A673 (cell line): ENCODE measurements around the gene C4A. TPM values are rescaled to one million over a fixed set of nuclear protein-coding genes. Genes with fewer than 3 reads are reported as not detected.
"Not testable (repeated sequence)": the region's sequence is repeated elsewhere in the genome, so short reads cannot be mapped to it uniquely, and the experiment has no call there.

Source experiments
- BruUV-seq: library from RNA; stranded (reverse); fragments of 400-500 nt; replicated peaks from 2 replicates; lab custom pipeline; 2021; lab: Mats Ljungman, UMichigan
- CTCF ChIA-PET: fragments of 300-600 bp; sonication (Branson Sonifier 250); formaldehyde crosslinking; loops from one replicate; lab custom pipeline; 2022; ENCODE audit warnings: antibody characterized with exemption; lab: Charles Lee
- POLR2A ChIA-PET: fragments of 300-600 bp; sonication (Branson Sonifier 250); formaldehyde crosslinking; loops from one replicate; lab custom pipeline; 2022; ENCODE audit warnings: antibody characterized with exemption; ENCODE audit not compliant: low non-redundant PET; lab: Charles Lee
- DNase-seq: peaks from one replicate; pipeline ENCODE4 v3.0.0-alpha.2; 2015; ENCODE audit warnings: low spot score
- H3K27ac ChIP-seq: fragments of 200-600 bp; sonication (generic); 2 replicates; pipeline ENCODE4 v1.5.1; 2016; ENCODE audit warnings: mixed run types, low read depth, mild to moderate bottlenecking, mixed read lengths, antibody characterized with exemption, low read length; ENCODE audit not compliant: poor library complexity, severe bottlenecking
- H3K27me3 ChIP-seq: fragments of 200-600 bp; sonication (generic); replicated peaks from 2 replicates; pipeline ENCODE4 v1.6.1; 2017; ENCODE audit warnings: mixed run types, low read depth, mild to moderate bottlenecking, mixed read lengths, antibody characterized with exemption, low read length; ENCODE audit not compliant: insufficient read depth, poor library complexity
- H3K36me3 ChIP-seq: fragments of 200-600 bp; sonication (generic); 2 replicates; pipeline ENCODE4 v1.6.1; 2016; ENCODE audit warnings: mixed run types, mild to moderate bottlenecking, mixed read lengths, antibody characterized with exemption, low read length; ENCODE audit not compliant: insufficient read depth, poor library complexity, severe bottlenecking
- H3K4me1 ChIP-seq: fragments of 200-600 bp; sonication (generic); 2 replicates; pipeline ENCODE4 v1.6.1; 2017; ENCODE audit warnings: mixed run types, mild to moderate bottlenecking, mixed read lengths, antibody characterized with exemption, low read length; ENCODE audit not compliant: insufficient read depth, poor library complexity, severe bottlenecking
- H3K4me3 ChIP-seq: fragments of 200-600 bp; sonication (generic); 2 replicates; pipeline ENCODE4 v1.5.1; 2016; ENCODE audit warnings: low read depth, mixed run types, mild to moderate bottlenecking, mixed read lengths, low read length; ENCODE audit not compliant: poor library complexity, severe bottlenecking
- H3K9me3 ChIP-seq: fragments of 200-600 bp; sonication (generic); 2 replicates; pipeline ENCODE4 v1.6.1; 2016; ENCODE audit warnings: mixed run types, low read depth, mild to moderate bottlenecking, mixed read lengths, antibody characterized with exemption, low read length; ENCODE audit not compliant: poor library complexity, severe bottlenecking
- EZH2 ChIP-seq: fragments of 200-600 bp; sonication (generic); IDR thresholded peaks from 2 replicates; pipeline ENCODE4 v1.6.1; 2017; ENCODE audit warnings: borderline replicate concordance, low read depth, mild to moderate bottlenecking, mixed read lengths, antibody characterized with exemption, low read length; ENCODE audit not compliant: poor library complexity, severe bottlenecking
- intact Hi-C: fragments of 100-400 bp; cut with micrococcal nuclease; formaldehyde crosslinking; loops from one replicate; pipeline ENCODE4 v1.10.0; 2022; ENCODE audit not compliant: unreplicated experiment
- total RNA-seq: library from RNA; stranded (reverse); gene quantifications from 2 replicates; pipeline ENCODE4 v1.2.3, GENCODE V29; 2021
- TF ChIP-seq, protein P1 (sequence below): fragments of 300-800, 200-600 bp; sonication (generic); conservative IDR thresholded peaks from 2 replicates; pipeline ENCODE4 v1.5.1; 2017; ENCODE audit warnings: low read depth, mild to moderate bottlenecking, antibody characterized with exemption, low read length, moderate library complexity, mixed read lengths

Gene C4A
- total RNA-seq, 1 experiment from 2014 or later = 4.6 TPM

- intact Hi-C loops = no loop called here
- POLR2A ChIA-PET = no interaction called here
- no peaks in the 10 kb centered on the region for H3K36me3 ChIP-seq
- CTCF ChIA-PET = interaction anchor here (0.6 kb wide), 1 partner anchor 95 kb away, joined by 3 read pairs; no protein-coding TSS in a partner anchor
- H3K9me3 ChIP-seq = no peaks in the 10 kb centered on the region
- H3K27ac ChIP-seq = no peak overlapping the region
- no peaks in the 10 kb centered on the region for H3K27me3 ChIP-seq
- TF ChIP-seq EZH2 = no peak
- TF ChIP-seq, protein P1, sequence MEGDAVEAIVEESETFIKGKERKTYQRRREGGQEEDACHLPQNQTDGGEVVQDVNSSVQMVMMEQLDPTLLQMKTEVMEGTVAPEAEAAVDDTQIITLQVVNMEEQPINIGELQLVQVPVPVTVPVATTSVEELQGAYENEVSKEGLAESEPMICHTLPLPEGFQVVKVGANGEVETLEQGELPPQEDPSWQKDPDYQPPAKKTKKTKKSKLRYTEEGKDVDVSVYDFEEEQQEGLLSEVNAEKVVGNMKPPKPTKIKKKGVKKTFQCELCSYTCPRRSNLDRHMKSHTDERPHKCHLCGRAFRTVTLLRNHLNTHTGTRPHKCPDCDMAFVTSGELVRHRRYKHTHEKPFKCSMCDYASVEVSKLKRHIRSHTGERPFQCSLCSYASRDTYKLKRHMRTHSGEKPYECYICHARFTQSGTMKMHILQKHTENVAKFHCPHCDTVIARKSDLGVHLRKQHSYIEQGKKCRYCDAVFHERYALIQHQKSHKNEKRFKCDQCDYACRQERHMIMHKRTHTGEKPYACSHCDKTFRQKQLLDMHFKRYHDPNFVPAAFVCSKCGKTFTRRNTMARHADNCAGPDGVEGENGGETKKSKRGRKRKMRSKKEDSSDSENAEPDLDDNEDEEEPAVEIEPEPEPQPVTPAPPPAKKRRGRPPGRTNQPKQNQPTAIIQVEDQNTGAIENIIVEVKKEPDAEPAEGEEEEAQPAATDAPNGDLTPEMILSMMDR = no peak
- peaks cover 8% of the 10 kb centered on the region for H3K4me1 ChIP-seq
- no TSS peak for BruUV-seq
- no peak for DNase-seq
- H3K4me3 ChIP-seq = no peak overlapping the region
Measured at GRCh38 chr6:31977816-31978431, 3.9 kb upstream of the C4A start.

GRCh38 chr6:31978831-31979230 is 3.0 kb upstream of the C4A start:
- H3K4me1 ChIP-seq = no peaks in the 10 kb centered on the region
- H3K27ac ChIP-seq = no peak overlapping the region
- no peak overlapping the region for H3K4me3 ChIP-seq
- CTCF ChIA-PET = no interaction called here
- POLR2A ChIA-PET = no interaction called here
- BruUV-seq = no TSS peak
- H3K9me3 ChIP-seq = no peaks in the 10 kb centered on the region
- no peak for DNase-seq
- TF ChIP-seq, protein P1 = no peak
- no peak for TF ChIP-seq EZH2
- no peaks in the 10 kb centered on the region for H3K36me3 ChIP-seq
- intact Hi-C loops = no loop called here
- H3K27me3 ChIP-seq = no peaks in the 10 kb centered on the region

DNA sequence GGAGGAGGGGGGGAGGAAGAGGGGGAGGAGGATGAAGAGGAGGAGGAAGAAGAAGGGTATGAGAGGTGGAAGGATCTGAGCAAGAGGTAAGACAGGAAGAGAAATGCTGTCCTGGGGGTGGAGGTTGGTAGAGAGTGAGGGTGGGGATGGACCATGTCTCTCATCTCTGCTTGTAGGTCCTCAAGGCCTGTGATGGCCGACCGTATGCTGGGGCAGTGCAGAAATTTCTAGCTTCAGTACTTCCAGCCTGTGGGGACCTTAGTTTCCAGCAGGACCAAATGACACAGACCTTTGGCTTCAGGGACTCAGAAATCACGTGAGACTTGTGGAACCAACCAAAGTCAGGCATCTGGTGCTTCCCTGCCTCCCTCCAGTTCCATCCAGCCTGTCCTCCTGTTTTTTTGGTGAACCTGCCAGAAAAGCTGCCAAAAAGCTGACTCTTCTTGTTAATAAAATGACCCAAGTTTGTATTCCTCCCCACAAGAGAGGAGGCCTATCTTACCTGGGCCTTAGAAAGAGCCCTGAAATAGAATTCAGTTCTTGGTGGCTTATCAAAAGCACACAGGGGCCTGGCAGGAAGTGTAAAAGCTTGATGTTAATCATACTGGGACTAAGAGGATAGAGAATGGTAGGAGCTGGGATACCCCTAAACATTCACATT is 2.5 kb upstream of the C4A start:
- H3K27ac ChIP-seq = no peak overlapping the region
- intact Hi-C loops = no loop called here
- H3K27me3 ChIP-seq = no peaks in the 10 kb centered on the region
- no peaks in the 10 kb centered on the region for H3K4me1 ChIP-seq
- ChIA-PET POLR2A (no interaction called here), CTCF (interaction anchor here (0.6 kb wide), 1 partner anchor 283 kb away, joined by 4 read pairs; no protein-coding TSS in a partner anchor)
- DNase-seq = no peak
- H3K4me3 ChIP-seq = no peak overlapping the region
- H3K9me3 ChIP-seq = no peaks in the 10 kb centered on the region
- TF ChIP-seq, protein P1 = no peak
- no peak for TF ChIP-seq EZH2
- no TSS peak for BruUV-seq
- H3K36me3 ChIP-seq = no peaks in the 10 kb centered on the region

DNA sequence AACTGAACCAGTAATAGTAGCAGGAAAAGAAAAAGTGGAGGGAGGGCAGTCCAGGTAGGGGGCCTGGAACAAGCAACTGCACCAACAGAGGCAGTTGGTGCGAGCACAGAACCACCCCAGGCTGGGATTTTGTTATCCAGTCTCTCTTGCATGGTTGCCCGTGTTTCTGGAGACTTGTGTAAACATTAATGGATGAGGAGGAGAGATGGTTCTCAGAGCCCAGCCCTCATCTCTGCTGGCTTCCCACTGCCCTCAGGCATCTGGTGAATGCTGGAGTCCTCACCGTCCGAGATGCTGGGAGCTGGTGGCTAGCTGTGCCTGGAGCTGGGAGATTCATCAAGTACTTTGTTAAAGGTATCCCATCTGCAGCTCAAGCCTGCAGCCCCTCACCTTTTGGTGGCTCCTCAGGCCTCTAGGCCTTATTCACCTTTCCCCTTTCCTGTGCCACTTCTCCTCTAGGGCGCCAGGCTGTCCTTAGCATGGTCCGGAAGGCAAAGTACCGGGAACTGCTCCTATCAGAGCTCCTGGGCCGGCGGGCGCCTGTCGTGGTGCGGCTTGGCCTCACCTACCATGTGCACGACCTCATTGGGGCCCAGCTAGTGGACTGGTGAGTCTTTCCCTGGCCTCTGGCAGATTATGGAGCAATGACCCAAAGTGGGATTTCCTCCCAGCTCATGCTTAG is 1.5 kb upstream of the C4A start:
- H3K9me3 ChIP-seq, H3K4me3 ChIP-seq, H3K4me1 ChIP-seq, H3K27me3 ChIP-seq, CTCF ChIA-PET, H3K27ac ChIP-seq, DNase-seq, BruUV-seq, intact Hi-C loops, POLR2A ChIA-PET, H3K36me3 ChIP-seq: not testable (repeated sequence)

- H3K27ac ChIP-seq, POLR2A ChIA-PET, H3K36me3 ChIP-seq, H3K4me3 ChIP-seq, BruUV-seq, DNase-seq, H3K27me3 ChIP-seq, CTCF ChIA-PET, H3K9me3 ChIP-seq, H3K4me1 ChIP-seq, intact Hi-C loops: not testable (repeated sequence)
Measured at GRCh38 chr6:31980998-31981397, 859 bp upstream of the C4A start.
